Right lobe of liver (tissue), 6 donors: ENCODE measurements around the gene APOL5. TPM values are rescaled to one million over a fixed set of nuclear protein-coding genes. Genes with fewer than 3 reads are reported as not detected.
A peak's percentile ranks its signal among the peaks of the same experiment; 100 is the strongest.

Experiments used
- ATAC-seq, 4 donors: fragments of 200-7000 bp; cut with Tn5 transposase; one replicate each; pipeline ENCODE4 v1.9.1; 2020; ENCODE audit warnings: mild to moderate bottlenecking in 4 of 4, moderate library complexity in 4 of 4
- DNase-seq, 3 donors: peaks; one replicate each; pipeline ENCODE4 v3.0.0-alpha.2; 2020
- H3K27ac ChIP-seq, 3 donors: fragments of 200-600 bp; one replicate each; pipeline ENCODE4 v1.8.0; 2022
- H3K27me3 ChIP-seq, 2 donors: fragments of 200-600 bp; one replicate each; pipeline ENCODE4 v1.8.0; 2022
- H3K36me3 ChIP-seq, 4 donors: fragments of 200-600 bp; sonication (generic) in 1 of 4; one replicate each; pipeline versions ENCODE4 v1.5.1 to v1.8.0; 2017 to 2022; ENCODE audit warnings: control low read depth in 1 of 4
- H3K4me1 ChIP-seq, 4 donors: fragments of 200-600 bp; sonication (generic) in 1 of 4; one replicate each; pipeline versions ENCODE4 v1.5.1 to v1.8.0; 2017 to 2022; ENCODE audit warnings: control low read depth in 1 of 4
- H3K4me3 ChIP-seq, 3 donors: fragments of 200-600 bp; one replicate each; pipeline ENCODE4 v1.8.0; 2022
- H3K9me3 ChIP-seq, 4 donors: fragments of 200-600 bp; sonication (generic) in 1 of 4; one replicate each; pipeline versions ENCODE4 v1.5.1 to v1.8.0; 2017 to 2022; ENCODE audit warnings: control low read depth in 1 of 4
- POLR2A ChIP-seq: fragments of 450-650 bp; IDR thresholded peaks from one replicate; pipeline ENCODE4 v1.6.1; 2017; ENCODE audit warnings: antibody characterized with exemption, mild to moderate bottlenecking
- WGBS: methylation state at CpG from one replicate; pipeline ENCODE4 v1.1.6; 2018; ENCODE audit warnings: low coverage, low lambda C conversion rate; ENCODE audit not compliant: insufficient coverage; ENCODE audit errors: missing lambda C conversion rate; 5-methylcytosine and 5-hydroxymethylcytosine counted together
- intact Hi-C, 2 donors: fragments of 100-400 bp; cut with DNase I; formaldehyde crosslinking; loops; one replicate each; pipeline versions ENCODE4 v1.11.2 to v1.14.1; 2022
- total RNA-seq, 6 experiments: library from RNA; depleted of rRNA in 2 of 6; stranded (reverse); fragments of >200 nt in 2 of 6; fragmentation: NEBNext Ultra II Directional in 3 of 6; extraction: Animal tissue kit (Norgen Biotek cat#: 25700) in 3 of 6; gene quantifications; one replicate each; pipeline versions ENCODE4 v1.1.0 to v1.2.4, GENCODE V29; 2016 to 2023
- TF ChIP-seq, protein P1 (sequence below), 4 donors: fragments of 200-600 bp in 3 of 4; fragments of 450-650 bp in 1 of 4; IDR thresholded peaks; one replicate each; pipeline versions ENCODE4 v1.5.1 to v1.8.0; 2016 to 2022; ENCODE audit warnings: antibody characterized with exemption in 4 of 4, mild to moderate bottlenecking in 2 of 4
- donor health status: DM: no; HTN: yes; CAD: no.
- donor health status: DM: no; HTN: no; CAD: no.
- donor health status: DM: no; HTN: no; CAD: no.
- donor health status: DM: no; HTN: yes; CAD: no.
- donor health status: DM: no; HTN: yes; CAD: no.

APOL5 gene
- total RNA-seq, 6 experiments from 2014 or later: 0.51 TPM; not detected in 5

DNA sequence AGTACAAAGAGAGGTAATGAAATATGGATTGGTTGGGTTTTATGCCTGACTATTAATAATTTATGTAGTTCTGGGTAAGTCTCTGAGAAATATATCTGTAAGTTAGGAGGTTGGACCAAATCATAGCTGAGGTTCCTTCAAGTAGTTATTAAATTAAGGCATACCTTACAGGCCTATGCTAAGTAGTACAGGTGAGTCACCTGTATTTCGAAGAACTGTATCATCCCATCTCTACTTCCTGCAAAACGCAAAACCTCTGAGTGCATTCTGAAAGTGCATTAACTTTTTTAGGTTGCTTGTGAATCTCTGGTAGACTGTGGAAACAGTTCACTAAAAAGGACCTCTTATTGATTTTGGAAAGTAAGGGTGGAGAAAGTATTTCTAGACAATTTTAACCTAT, 37.1 kb downstream of the APOL5 start:
- TF ChIP-seq, protein P1, sequence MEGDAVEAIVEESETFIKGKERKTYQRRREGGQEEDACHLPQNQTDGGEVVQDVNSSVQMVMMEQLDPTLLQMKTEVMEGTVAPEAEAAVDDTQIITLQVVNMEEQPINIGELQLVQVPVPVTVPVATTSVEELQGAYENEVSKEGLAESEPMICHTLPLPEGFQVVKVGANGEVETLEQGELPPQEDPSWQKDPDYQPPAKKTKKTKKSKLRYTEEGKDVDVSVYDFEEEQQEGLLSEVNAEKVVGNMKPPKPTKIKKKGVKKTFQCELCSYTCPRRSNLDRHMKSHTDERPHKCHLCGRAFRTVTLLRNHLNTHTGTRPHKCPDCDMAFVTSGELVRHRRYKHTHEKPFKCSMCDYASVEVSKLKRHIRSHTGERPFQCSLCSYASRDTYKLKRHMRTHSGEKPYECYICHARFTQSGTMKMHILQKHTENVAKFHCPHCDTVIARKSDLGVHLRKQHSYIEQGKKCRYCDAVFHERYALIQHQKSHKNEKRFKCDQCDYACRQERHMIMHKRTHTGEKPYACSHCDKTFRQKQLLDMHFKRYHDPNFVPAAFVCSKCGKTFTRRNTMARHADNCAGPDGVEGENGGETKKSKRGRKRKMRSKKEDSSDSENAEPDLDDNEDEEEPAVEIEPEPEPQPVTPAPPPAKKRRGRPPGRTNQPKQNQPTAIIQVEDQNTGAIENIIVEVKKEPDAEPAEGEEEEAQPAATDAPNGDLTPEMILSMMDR (IDR thresholded peaks at IDR 0.05): no peak
- TF ChIP-seq POLR2A: no peak
- no peak for ATAC-seq
- Histone ChIP-seq H3K27ac (no peak overlapping the region), H3K27me3 (no peaks in the 10 kb centered on the region), H3K9me3 (no peaks in the 10 kb centered on the region), H3K4me1 (peaks cover 0 to 11% (median 0%) of the 10 kb centered on the region in 4 donors), H3K4me3 (no peak overlapping the region), H3K36me3 (peaks cover 0 to 15% (median 2%) of the 10 kb centered on the region in 4 donors)
- intact Hi-C loops: no loop called here
- no peak for DNase-seq
- WGBS: 100% methylated on average over 2 of the region's 2 CpGs

DNA sequence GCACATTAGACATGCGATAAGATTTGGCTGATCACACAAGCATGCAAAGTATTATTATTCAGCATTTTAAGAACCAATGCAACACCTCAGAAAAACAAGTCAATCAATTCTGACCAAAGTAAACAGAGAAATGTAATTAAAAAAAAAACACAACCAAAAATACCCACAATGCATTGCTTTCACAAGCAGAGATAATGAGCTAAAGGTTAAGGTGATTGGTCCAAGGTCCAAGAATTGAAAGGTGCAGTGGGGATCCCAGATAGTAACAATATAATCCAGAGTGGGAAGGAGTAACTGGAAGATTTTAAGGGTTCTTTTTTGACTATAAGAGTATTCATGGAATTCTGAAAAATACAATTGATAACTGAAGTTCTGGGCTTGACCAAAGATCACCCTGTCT, 39.0 kb downstream of the APOL5 start:
- Histone ChIP-seq H3K9me3 (no peaks in the 10 kb centered on the region), H3K27me3 (no peaks in the 10 kb centered on the region), H3K4me3 (no peak overlapping the region), H3K4me1 (peaks cover 0 to 11% (median 0%) of the 10 kb centered on the region in 4 donors), H3K36me3 (peaks cover 0 to 23% (median 2%) of the 10 kb centered on the region in 4 donors), H3K27ac (no peak overlapping the region)
- intact Hi-C loops: no loop called here
- ATAC-seq (peak in 1 of 4 donors; percentile 46), DNase-seq (no peak)
- TF ChIP-seq, protein P1 (IDR thresholded peaks at IDR 0.05): no peak
- no peak for TF ChIP-seq POLR2A
- WGBS: 100% methylated on average over 1 of the region's 1 CpG

DNA sequence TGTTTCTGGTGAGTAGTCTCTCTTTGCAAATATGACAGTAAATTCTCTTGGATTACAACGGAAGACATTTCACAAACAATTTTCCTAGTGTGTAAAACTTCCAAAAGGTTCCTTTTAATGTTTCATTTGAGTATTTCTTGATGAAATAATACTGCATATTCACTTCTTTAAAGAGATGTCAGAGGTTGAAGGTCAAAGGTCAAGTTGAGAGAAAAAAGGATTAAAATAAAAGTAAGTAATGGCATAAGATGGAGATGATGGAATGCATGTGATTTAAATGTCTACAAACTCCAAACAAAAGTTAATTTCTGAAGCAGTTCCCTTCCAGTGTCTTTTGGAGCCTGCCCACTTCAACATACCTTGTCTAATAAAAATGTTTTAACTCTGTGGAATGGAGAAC, 40.7 kb downstream of the APOL5 start:
- intact Hi-C loops: no loop called here

DNA sequence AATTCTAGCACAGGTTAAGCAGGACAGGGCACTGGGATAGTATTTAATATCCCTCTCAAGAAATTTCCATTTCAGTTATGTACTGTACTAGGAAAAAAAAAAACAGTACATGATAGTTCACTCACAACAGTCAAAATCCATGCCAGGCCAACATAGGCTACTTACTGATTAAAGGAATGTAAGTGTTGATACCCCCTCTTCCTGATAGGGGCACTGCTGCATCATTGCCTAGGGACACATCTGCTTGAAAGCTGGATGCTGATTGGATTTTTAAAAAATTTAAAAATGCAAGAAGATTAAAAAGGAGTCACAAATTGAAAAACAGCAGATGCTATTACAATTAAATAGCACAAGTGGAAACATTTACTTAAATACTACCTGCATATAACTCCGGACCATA, 43.4 kb downstream of the APOL5 start:
- Histone ChIP-seq H3K27ac (no peak overlapping the region), H3K36me3 (peaks cover 0 to 20% (median 0%) of the 10 kb centered on the region in 4 donors), H3K4me3 (no peak overlapping the region), H3K4me1 (peaks cover 0 to 11% (median 0%) of the 10 kb centered on the region in 4 donors), H3K9me3 (no peaks in the 10 kb centered on the region), H3K27me3 (no peaks in the 10 kb centered on the region)
- WGBS: 100% methylated on average over 1 of the region's 1 CpG
- TF ChIP-seq, protein P1 (IDR thresholded peaks at IDR 0.05): peak; percentile 12 to 36 (median 25)
- no peak for TF ChIP-seq POLR2A
- no peak for DNase-seq
- intact Hi-C loops: no loop called here
- peak in 3 of 4 donors; percentile 43 to 54 (median 45) for ATAC-seq

More for the DNA sequence above, 40.7 kb downstream of the APOL5 start:
- ATAC-seq (no peak), DNase-seq (no peak)
- Histone ChIP-seq H3K4me1 (peaks cover 0 to 11% (median 0%) of the 10 kb centered on the region in 4 donors), H3K36me3 (peaks cover 0 to 20% (median 0%) of the 10 kb centered on the region in 4 donors), H3K27ac (no peak overlapping the region), H3K4me3 (no peak overlapping the region), H3K9me3 (no peaks in the 10 kb centered on the region), H3K27me3 (no peaks in the 10 kb centered on the region)
- no peak for TF ChIP-seq POLR2A
- TF ChIP-seq, protein P1 (IDR thresholded peaks at IDR 0.05): no peak
- 100% methylated on average over 1 of the region's 1 CpG for WGBS
